GM19023 (cell line): Measurements from ENCODE around the gene AHCTF1.
"Not testable (repeated sequence)": the region's sequence is repeated elsewhere in the genome, so short reads cannot be mapped to it uniquely, and the experiment has no call there.

Experiments used
- ATAC-seq: cut with Tn5 transposase; IDR thresholded peaks from one replicate; pipeline ENCODE4 v1.9.1; 2021; ENCODE audit warnings: mild to moderate bottlenecking, moderate library complexity; ENCODE audit not compliant: unreplicated experiment

The AHCTF1 gene

GRCh38 chr1:246923900-246924299, 7.8 kb downstream of the AHCTF1 start:
- no peak for ATAC-seq

- ATAC-seq = no peak
Measured at GRCh38 chr1:246923482-246923881, 8.3 kb downstream of the AHCTF1 start.

GRCh38 chr1:246921481-246921880, 10.3 kb downstream of the AHCTF1 start:
- no peak for ATAC-seq

- no peak for ATAC-seq
Measured at GRCh38 chr1:246919902-246920301, 11.8 kb downstream of the AHCTF1 start.

- not testable (repeated sequence) for ATAC-seq
Measured at GRCh38 chr1:246916026-246916923, 15.5 kb downstream of the AHCTF1 start.

- no peak for ATAC-seq
Measured at GRCh38 chr1:246907472-246907871, 24.3 kb downstream of the AHCTF1 start.

GRCh38 chr1:246906833-246907232, 24.9 kb downstream of the AHCTF1 start:
- ATAC-seq = no peak

GRCh38 chr1:246901874-246902273, 29.9 kb downstream of the AHCTF1 start:
- no peak for ATAC-seq

- ATAC-seq = no peak
Measured at GRCh38 chr1:246897302-246897701, 34.4 kb downstream of the AHCTF1 start.

- no peak for ATAC-seq
Measured at GRCh38 chr1:246893191-246893939, 38.4 kb downstream of the AHCTF1 start.

- no peak for ATAC-seq
Measured at GRCh38 chr1:246891105-246891504, 40.6 kb downstream of the AHCTF1 start.

GRCh38 chr1:246888522-246888921, 43.2 kb downstream of the AHCTF1 start:
- no peak for ATAC-seq

GRCh38 chr1:246885389-246885788, 46.4 kb downstream of the AHCTF1 start:
- not testable (repeated sequence) for ATAC-seq

- ATAC-seq = no peak
Measured at GRCh38 chr1:246878551-246878950, 53.2 kb downstream of the AHCTF1 start.

- ATAC-seq = no peak
Measured at GRCh38 chr1:246876431-246876830, 55.3 kb downstream of the AHCTF1 start.

GRCh38 chr1:246875041-246876026, 56.4 kb downstream of the AHCTF1 start:
- ATAC-seq = no peak

GRCh38 chr1:246865921-246866320, 65.8 kb downstream of the AHCTF1 start:
- no peak for ATAC-seq

- not testable (repeated sequence) for ATAC-seq
Measured at GRCh38 chr1:246863791-246864190, 68.0 kb downstream of the AHCTF1 start.

GRCh38 chr1:246860401-246860800, 71.3 kb downstream of the AHCTF1 start:
- ATAC-seq = no peak

GRCh38 chr1:246856371-246856770, 75.4 kb downstream of the AHCTF1 start:
- no peak for ATAC-seq

GRCh38 chr1:246850640-246851039, 81.1 kb downstream of the AHCTF1 start:
- ATAC-seq = not testable (repeated sequence)
